HG03457 (cell line): ENCODE results near the gene EHD4.

Experiments used
- ATAC-seq: cut with Tn5 transposase; IDR thresholded peaks from one replicate; pipeline ENCODE4 v1.9.1; 2021; ENCODE audit warnings: moderate number of reproducible peaks; ENCODE audit not compliant: unreplicated experiment

Gene EHD4

DNA sequence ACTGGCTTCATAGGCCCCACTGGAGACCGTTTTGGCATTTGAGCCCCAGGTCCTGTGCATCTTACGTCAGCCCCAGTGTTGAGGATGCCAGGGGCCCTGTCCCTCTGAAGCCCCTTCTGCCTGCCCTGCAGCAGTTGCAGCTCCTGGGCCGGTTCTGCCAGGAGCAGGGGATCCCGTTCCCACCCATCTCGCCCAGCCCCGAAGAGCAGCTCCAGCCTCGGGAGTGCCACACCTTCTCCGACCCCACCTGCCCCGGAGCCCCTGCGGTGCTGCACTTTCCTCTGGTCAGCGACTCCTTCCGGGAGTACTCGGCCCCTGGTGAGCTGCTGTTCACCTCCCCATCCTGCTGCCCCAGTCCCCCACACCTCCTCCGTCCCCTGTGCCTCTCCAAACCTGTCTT is 125.2 kb downstream of the EHD4 start:
- no peak for ATAC-seq
